HepG2 (cell line): ENCODE results near the gene USP20. TPM values are rescaled to one million over a fixed set of nuclear protein-coding genes. Genes with fewer than 3 reads are reported as not detected.

Source experiments
- CBX5 ChIP-seq: sonication (generic); formaldehyde crosslinking; IDR thresholded peaks from 2 replicates; pipeline ENCODE4 v1.4.0; 2020; ENCODE audit warnings: missing genetic modification reagents, borderline replicate concordance
- CHCHD3 ChIP-seq: sonication (generic); formaldehyde crosslinking; IDR thresholded peaks from 2 replicates; pipeline ENCODE4 v1.8.0; 2022; ENCODE audit warnings: mild to moderate bottlenecking, missing genetic modification reagents, moderate library complexity
- CSRNP1 ChIP-seq: sonication (generic); formaldehyde crosslinking; IDR thresholded peaks from 2 replicates; pipeline ENCODE4 v1.8.1; 2023; ENCODE audit warnings: mild to moderate bottlenecking, missing genetic modification reagents
- HMG20B ChIP-seq: conservative IDR thresholded peaks from 2 replicates; pipeline ENCODE4 v1.6.1; 2016; ENCODE audit warnings: missing genetic modification reagents, missing compliant biosample characterization
- KMT2A ChIP-seq: sonication (generic); formaldehyde crosslinking; IDR thresholded peaks from 2 replicates; pipeline ENCODE4 v1.4.0; 2020; ENCODE audit warnings: missing genetic modification reagents
- MEF2D ChIP-seq: sonication (generic); formaldehyde crosslinking; IDR thresholded peaks from 2 replicates; pipeline ENCODE4 v1.5.1; 2020; ENCODE audit warnings: mild to moderate bottlenecking, missing genetic modification reagents
- MXI1 ChIP-seq: IDR thresholded peaks from 3 replicates; pipeline ENCODE4 v1.6.1; 2012; ENCODE audit warnings: low read depth, low read length, inconsistent platforms, borderline replicate concordance
- NFYB ChIP-seq: sonication (generic); formaldehyde crosslinking; IDR thresholded peaks from 2 replicates; pipeline ENCODE4 v1.4.0; 2020; ENCODE audit warnings: missing genetic modification reagents
- NFYC ChIP-seq: IDR thresholded peaks from 2 replicates; pipeline ENCODE4 v1.6.1; 2016; ENCODE audit warnings: missing genetic modification reagents, missing compliant biosample characterization
- NONO ChIP-seq, 2 experiments: fragments of 450-650 bp in 1 of 2; sonication (generic) in 1 of 2; formaldehyde crosslinking in 1 of 2; IDR thresholded peaks in 1 of 2; conservative IDR thresholded peaks in 1 of 2; 2 replicates each; pipeline versions ENCODE4 v1.6.1 to v1.8.0; 2017 to 2022; ENCODE audit warnings: mild to moderate bottlenecking in 1 of 2, missing genetic modification reagents in 1 of 2, moderate library complexity in 1 of 2
- PLSCR1 ChIP-seq: sonication (generic); formaldehyde crosslinking; IDR thresholded peaks from 2 replicates; pipeline ENCODE4 v1.5.0; 2020; ENCODE audit warnings: missing genetic modification reagents, mild to moderate bottlenecking, borderline replicate concordance
- RAD21 ChIP-seq: fragments of 450-650 bp; formaldehyde crosslinking; IDR thresholded peaks from 2 replicates; pipeline ENCODE4 v1.5.0; 2020; ENCODE audit warnings: mild to moderate bottlenecking
- SPEN ChIP-seq: sonication (generic); formaldehyde crosslinking; IDR thresholded peaks from 2 replicates; pipeline ENCODE4 v1.5.1; 2020; ENCODE audit warnings: low read depth, mild to moderate bottlenecking, missing genetic modification reagents
- SRSF1 ChIP-seq: fragments of 200-400 bp; formaldehyde crosslinking; optimal IDR thresholded peaks from 2 replicates; pipeline ENCODE3; 2017; ENCODE audit warnings: mild to moderate bottlenecking, low read depth, low read length, moderate library complexity
- TAF1 ChIP-seq: sonication (generic); formaldehyde crosslinking; IDR thresholded peaks from 2 replicates; pipeline ENCODE4 v1.4.0; 2020; ENCODE audit warnings: missing genetic modification reagents
- TCF7 ChIP-seq: sonication (generic); IDR thresholded peaks from 2 replicates; pipeline ENCODE4 v1.6.1; 2016; ENCODE audit warnings: antibody characterized with exemption, low read depth
- TGIF2 ChIP-seq: IDR thresholded peaks from 2 replicates; pipeline ENCODE4 v1.6.1; 2016; ENCODE audit warnings: control low read depth, missing compliant biosample characterization
- ZNF296 ChIP-seq: sonication (generic); formaldehyde crosslinking; conservative IDR thresholded peaks from 2 replicates; pipeline ENCODE4 v1.5.0; 2020; ENCODE audit warnings: mild to moderate bottlenecking, missing genetic modification reagents
- ZNF576 ChIP-seq: sonication (generic); formaldehyde crosslinking; IDR thresholded peaks from 2 replicates; pipeline ENCODE4 v1.4.0; 2020; ENCODE audit warnings: mild to moderate bottlenecking, missing genetic modification reagents
- ZNF674 ChIP-seq: sonication (generic); formaldehyde crosslinking; IDR thresholded peaks from 2 replicates; pipeline ENCODE4 v1.5.0; 2020; ENCODE audit warnings: low read depth, mild to moderate bottlenecking, missing genetic modification reagents
- ZNF782 ChIP-seq: sonication (generic); formaldehyde crosslinking; IDR thresholded peaks from 2 replicates; pipeline ENCODE4 v1.4.0; 2020; ENCODE audit warnings: missing genetic modification reagents, mild to moderate bottlenecking, borderline replicate concordance
- polyA plus RNA-seq, 8 experiments: library from polyadenylated mRNA; depleted of rRNA in 3 of 8; stranded (reverse) in 7 of 8; unstranded in 1 of 8; fragments of >200 nt; fragmentation: Illumina TruSeq in 4 of 8; extraction: Trizol in 4 of 8; gene quantifications; 2 replicates each; pipeline versions ENCODE4 v1.2.1 to v1.2.3, GENCODE V29; 2011 to 2016; ENCODE audit warnings: low read depth in 4 of 8, missing spikeins in 1 of 8, mixed read lengths in 1 of 8; ENCODE audit not compliant: insufficient read depth in 1 of 8
- total RNA-seq, 5 experiments: library from RNA; depleted of rRNA; stranded (reverse); fragments of >200 nt; fragmentation: Illumina TruSeq; extraction: Trizol; gene quantifications; 2 replicates each; pipeline ENCODE4 v1.2.3, GENCODE V29; 2016; ENCODE audit warnings: low read depth in 1 of 5
- TF ChIP-seq, protein P1 (sequence below): sonication (generic); formaldehyde crosslinking; IDR thresholded peaks from 2 replicates; pipeline ENCODE4 v1.8.1; 2023; ENCODE audit warnings: mild to moderate bottlenecking, moderate library complexity, missing genetic modification reagents
- TF ChIP-seq, protein P2 (sequence below): sonication (generic); IDR thresholded peaks from 2 replicates; pipeline ENCODE4 v1.6.1; 2016; ENCODE audit warnings: low read depth, borderline replicate concordance
- TF ChIP-seq, protein P3 (sequence below): IDR thresholded peaks from 2 replicates; pipeline ENCODE4 v1.6.1; 2016; ENCODE audit warnings: mild to moderate bottlenecking

The USP20 gene
- total and polyA plus RNA-seq, 2 of the 13 experiments (the other 11 are each of a cell fraction or from before 2014, with no cell fraction given), result 4.4 to 5.9 TPM

DNA sequence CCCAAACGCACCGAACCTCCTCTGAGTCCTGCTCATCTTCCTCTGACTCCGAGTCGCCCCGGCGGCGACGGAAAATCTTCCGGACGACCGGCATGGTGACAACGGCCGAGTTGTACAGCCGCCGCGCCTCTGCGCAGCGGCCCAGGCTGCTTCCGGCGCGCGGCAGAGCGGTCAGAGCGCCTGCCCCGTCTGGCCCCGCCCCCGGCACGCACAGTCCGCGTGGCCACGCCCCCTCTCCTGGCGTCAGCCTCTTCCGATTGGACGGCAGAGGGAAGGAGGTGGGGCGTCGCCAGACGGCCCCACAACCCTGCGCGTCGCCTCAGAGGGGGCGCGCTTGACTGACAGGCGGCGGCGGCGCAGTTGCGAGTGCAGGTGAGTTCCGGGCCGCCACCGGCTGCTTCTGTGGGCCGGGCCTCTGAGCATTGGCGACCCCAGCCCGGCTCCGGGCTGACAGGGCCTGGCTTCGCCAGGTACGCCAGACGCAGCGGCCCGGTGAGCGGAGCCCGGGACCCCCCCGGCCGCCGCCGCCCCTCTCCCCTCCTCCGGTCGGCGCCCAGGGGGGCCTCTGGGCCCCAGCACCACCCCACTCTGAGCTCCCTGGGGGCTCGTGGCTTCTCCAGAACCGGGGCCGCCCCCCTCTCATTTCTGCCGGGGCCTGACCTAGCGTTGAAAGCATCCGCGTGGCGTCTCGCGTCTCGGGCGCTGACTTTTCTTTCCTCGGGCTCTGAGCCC, at the start of gene USP20, which contains the start of gene C9orf78 (continued):
- TF ChIP-seq KMT2A (CRISPR knock-in tag) (peak; percentile 78; the same call in 1 of the 2 replicates), MEF2D (CRISPR knock-in tag) (no peak), ZNF782 (CRISPR knock-in tag) (no peak), NONO (IDR thresholded peaks at IDR 0.05) (no peak), NONO (CRISPR knock-in tag; conservative IDR thresholded peaks at IDR 0.05) (peak; percentile 84; the same call in 1 of the 2 replicates), SPEN (CRISPR knock-in tag) (peak; percentile 58; the same call in 1 of the 2 replicates), TCF7 (no peak), SRSF1 (peak; percentile 42), CBX5 (CRISPR knock-in tag) (no peak; the same call in 1 of the 2 replicates), MXI1 (peak; percentile 95), CSRNP1 (peak; percentile 60), NFYB (CRISPR knock-in tag) (peak; percentile 81), ZNF576 (CRISPR knock-in tag) (no peak), NFYC (CRISPR knock-in tag) (peak; percentile 81), ZNF296 (CRISPR knock-in tag) (no peak), RAD21 (CRISPR knock-in tag) (0 out of 2 replicates have a peak, but pooled peaks have one; percentile 9), TGIF2 (peak; percentile 73; the same call in 1 of the 2 replicates), PLSCR1 (CRISPR knock-in tag) (no peak), HMG20B (no peak), ZNF674 (no peak), TAF1 (peak; percentile 80), CHCHD3 (CRISPR knock-in tag) (no peak)
- TF ChIP-seq, protein P1, sequence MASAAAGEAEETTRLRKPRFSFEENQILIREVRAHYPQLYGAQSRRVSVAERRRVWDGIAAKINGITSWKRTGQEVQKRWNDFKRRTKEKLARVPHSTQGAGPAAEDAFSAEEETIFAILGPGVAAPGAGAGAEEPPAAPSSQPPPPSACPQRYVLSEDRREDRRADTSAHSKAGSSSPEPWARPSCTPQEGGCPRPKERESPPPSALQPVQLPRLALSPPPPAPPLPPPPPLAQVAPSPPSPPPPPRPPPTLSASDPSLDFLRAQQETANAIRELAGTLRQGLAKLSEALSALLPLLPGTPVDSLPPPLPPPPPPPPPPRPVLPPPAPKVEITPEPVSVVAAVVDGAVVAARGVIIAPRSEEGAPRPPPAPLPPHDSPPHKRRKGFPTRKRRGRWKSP, result peak; percentile 63; the same call in 1 of the 2 replicates
- TF ChIP-seq, protein P2, sequence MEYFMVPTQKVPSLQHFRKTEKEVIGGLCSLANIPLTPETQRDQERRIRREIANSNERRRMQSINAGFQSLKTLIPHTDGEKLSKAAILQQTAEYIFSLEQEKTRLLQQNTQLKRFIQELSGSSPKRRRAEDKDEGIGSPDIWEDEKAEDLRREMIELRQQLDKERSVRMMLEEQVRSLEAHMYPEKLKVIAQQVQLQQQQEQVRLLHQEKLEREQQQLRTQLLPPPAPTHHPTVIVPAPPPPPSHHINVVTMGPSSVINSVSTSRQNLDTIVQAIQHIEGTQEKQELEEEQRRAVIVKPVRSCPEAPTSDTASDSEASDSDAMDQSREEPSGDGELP, result peak; percentile 42; the same call in 1 of the 2 replicates
- TF ChIP-seq, protein P3, sequence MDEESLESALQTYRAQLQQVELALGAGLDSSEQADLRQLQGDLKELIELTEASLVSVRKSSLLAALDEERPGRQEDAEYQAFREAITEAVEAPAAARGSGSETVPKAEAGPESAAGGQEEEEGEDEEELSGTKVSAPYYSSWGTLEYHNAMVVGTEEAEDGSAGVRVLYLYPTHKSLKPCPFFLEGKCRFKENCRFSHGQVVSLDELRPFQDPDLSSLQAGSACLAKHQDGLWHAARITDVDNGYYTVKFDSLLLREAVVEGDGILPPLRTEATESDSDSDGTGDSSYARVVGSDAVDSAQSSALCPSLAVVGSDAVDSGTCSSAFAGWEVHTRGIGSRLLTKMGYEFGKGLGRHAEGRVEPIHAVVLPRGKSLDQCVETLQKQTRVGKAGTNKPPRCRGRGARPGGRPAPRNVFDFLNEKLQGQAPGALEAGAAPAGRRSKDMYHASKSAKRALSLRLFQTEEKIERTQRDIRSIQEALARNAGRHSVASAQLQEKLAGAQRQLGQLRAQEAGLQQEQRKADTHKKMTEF (CRISPR knock-in tag), result peak; percentile 76
